ENCODE data around the gene RMP24.

RMP24 gene

GRCh38 chr18:35956226-35956625, 16.3 kb upstream of the RMP24 start:
- no peak overlapping the region for H2BK12ac ChIP-seq (ENCODE audit: insufficient read length, low read depth, low read length)
- Mint-ChIP-seq H3K4me3 (no peak overlapping the region), H3K27ac (no peak overlapping the region), H3K9me3 (peaks cover 21 to 35% of the 10 kb centered on the region in 2 experiments), H3K27me3 (ENCODE audit: low read depth) (no peaks in the 10 kb centered on the region; the same call in 1 of the 2 replicates), H3K36me3 (ENCODE audit: insufficient read depth in 1 of 3, low read depth in 3 of 3) (peaks cover 5 to 26% (median 8%) of the 10 kb centered on the region in 3 experiments), H3K4me1 (no peaks in the 10 kb centered on the region)
- no peaks in the 10 kb centered on the region for H4K20me1 ChIP-seq (ENCODE audit: control insufficient read depth, insufficient read depth, insufficient read length)
- TF ChIP-seq CTCF (conservative IDR thresholded peaks at IDR 0.05) = no peak
- no peak overlapping the region for H3T11ph ChIP-seq (ENCODE audit: low read length)
- no peak overlapping the region for H2AK5ac ChIP-seq (ENCODE audit: insufficient read length, low read length)
- no peak overlapping the region for H2BK5ac ChIP-seq (ENCODE audit: insufficient read length, low read length)
- no peaks in the 10 kb centered on the region for H3K9me3 ChIP-seq (ENCODE audit: control insufficient read depth, low read depth, low read length)
- H4K8ac ChIP-seq (replicated peaks; ENCODE audit: insufficient read length, low read depth, low read length) = no peak overlapping the region
- no peak overlapping the region for H3K4ac ChIP-seq (ENCODE audit: low read depth, low read length)
- no peak overlapping the region for H3K4me2 ChIP-seq (ENCODE audit: insufficient read depth, insufficient read length, low read length)
- no peaks in the 10 kb centered on the region for H3K79me1 ChIP-seq (ENCODE audit: insufficient read depth, low read depth, low read length, poor library complexity, severe bottlenecking)
- no peak overlapping the region for H3K18ac ChIP-seq (ENCODE audit: insufficient read length, low read depth, low read length)
- no peak overlapping the region for H4K91ac ChIP-seq (ENCODE audit: insufficient read length, low read depth, low read length)
- no peak overlapping the region for H2BK120ac ChIP-seq (ENCODE audit: low read depth, low read length, poor library complexity, severe bottlenecking)
- no peak overlapping the region for H3K23ac ChIP-seq (ENCODE audit: insufficient read length, low read depth, low read length)
- no peak overlapping the region for H2AFZ ChIP-seq (ENCODE audit: low read length)
- no peak overlapping the region for H4K5ac ChIP-seq (ENCODE audit: insufficient read length, low read depth, low read length)
- H3K27me3 ChIP-seq (ENCODE audit: insufficient read depth, low read length) = no peaks in the 10 kb centered on the region
- no peak overlapping the region for H2BK15ac ChIP-seq (ENCODE audit: low read depth, low read length)
- H3K23me2 ChIP-seq (ENCODE audit: insufficient read length, low read depth, low read length, poor library complexity, severe bottlenecking) = no peaks in the 10 kb centered on the region
- no peak overlapping the region for H3K56ac ChIP-seq (ENCODE audit: insufficient read length, low read depth, low read length)
- WGBS (ENCODE audit: extremely low coverage, insufficient read length, low lambda C conversion rate) = no CpG with 5 or more reads among the region's 3 CpGs
- no peak overlapping the region for H2BK20ac ChIP-seq (ENCODE audit: low read depth, low read length, poor library complexity, severe bottlenecking)
- no peak for DNase-seq
- no peak overlapping the region for H3K27ac ChIP-seq (ENCODE audit: insufficient read length, low read depth, low read length)
- no peak overlapping the region for H3K14ac ChIP-seq (ENCODE audit: insufficient read depth, low read length)
- no peaks in the 10 kb centered on the region for H3K79me2 ChIP-seq (ENCODE audit: insufficient read depth, low read length)
- no peak overlapping the region for H3K9ac ChIP-seq (ENCODE audit: extremely low read depth, insufficient read length, low read length)
- H3K4me1 ChIP-seq (ENCODE audit: insufficient read depth, low read length) = no peaks in the 10 kb centered on the region

All from H9 (cell line).